SU-DHL-6 (cell line): ENCODE measurements around the gene NTN4.

Experiments used
- H2AFZ ChIP-seq: fragments of 200-600 bp; sonication (generic); 2 replicates; pipeline ENCODE4 v1.6.1; 2014; ENCODE audit warnings: low read depth, mild to moderate bottlenecking, moderate library complexity, mixed read lengths, antibody characterized with exemption, low read length; ENCODE audit not compliant: severe bottlenecking
- H3F3A ChIP-seq: fragments of 200-600 bp; shearing (Covaris generic); 2 replicates; pipeline ENCODE4 v1.6.0; 2016; ENCODE audit warnings: antibody characterized with exemption, mild to moderate bottlenecking; ENCODE audit not compliant: insufficient read depth
- H3K27ac ChIP-seq: fragments of 200-600 bp; sonication (generic); 2 replicates; pipeline ENCODE4 v1.5.1; 2016; ENCODE audit warnings: low read depth, mild to moderate bottlenecking, low read length, moderate library complexity, mixed read lengths
- H3K27me3 ChIP-seq: fragments of 200-600 bp; sonication (generic), shearing (Covaris generic); 2 replicates; pipeline ENCODE4 v1.6.0; 2014; ENCODE audit warnings: mild to moderate bottlenecking, low read length
- H3K36me3 ChIP-seq: fragments of 200-600 bp; sonication (generic); 2 replicates; pipeline ENCODE4 v1.6.1; 2014; ENCODE audit warnings: mild to moderate bottlenecking, low read length, mixed read lengths
- H3K4me2 ChIP-seq: fragments of 300-600, 200-600 bp; shearing (Covaris generic), sonication (generic); 2 replicates; pipeline ENCODE4 v1.6.0; 2014; ENCODE audit warnings: low read length, low read depth, mild to moderate bottlenecking; ENCODE audit not compliant: poor library complexity, severe bottlenecking
- H3K4me3 ChIP-seq: fragments of 200-600 bp; sonication (generic); 2 replicates; pipeline ENCODE4 v1.5.1; 2014; ENCODE audit warnings: antibody characterized with exemption, low read length, mild to moderate bottlenecking, mixed read lengths; ENCODE audit not compliant: insufficient read depth, poor library complexity, severe bottlenecking
- H3K79me2 ChIP-seq: fragments of 200-600 bp; sonication (generic); 2 replicates; pipeline ENCODE4 v1.6.1; 2014; ENCODE audit warnings: mild to moderate bottlenecking, low read length, moderate library complexity; ENCODE audit not compliant: insufficient read depth
- H3K9ac ChIP-seq: fragments of 200-600 bp; sonication (generic); 2 replicates; pipeline ENCODE4 v1.7.0; 2014; ENCODE audit warnings: mild to moderate bottlenecking, low read length
- H3K9me2 ChIP-seq: fragments of 200-600 bp; sonication (generic); replicated peaks from 2 replicates; pipeline ENCODE4 v1.6.1; 2014; ENCODE audit warnings: low read length; ENCODE audit not compliant: insufficient read depth
- H3K9me3 ChIP-seq: fragments of 200-600 bp; sonication (generic); 2 replicates; pipeline ENCODE4 v1.6.1; 2014; ENCODE audit warnings: low read length, mixed read lengths; ENCODE audit not compliant: insufficient read depth
- H4K20me1 ChIP-seq: fragments of 200-600 bp; sonication (generic); 2 replicates; pipeline ENCODE4 v1.6.1; 2014; ENCODE audit warnings: low read depth, mild to moderate bottlenecking, antibody characterized with exemption, low read length, moderate library complexity, mixed read lengths
- EZH2phosphoT487 ChIP-seq: fragments of 200-600 bp; sonication (generic), shearing (Covaris generic); conservative IDR thresholded peaks from 2 replicates; pipeline ENCODE4 v1.6.1; 2018; ENCODE audit warnings: mild to moderate bottlenecking, antibody characterized with exemption, low read length, moderate library complexity, mixed read lengths
- TF ChIP-seq, protein P1 (sequence below): fragments of 200-600 bp; sonication (generic); IDR thresholded peaks from one replicate; pipeline ENCODE4 v1.5.1; 2017; ENCODE audit warnings: antibody characterized with exemption, mild to moderate bottlenecking, low read length, moderate library complexity; ENCODE audit not compliant: insufficient read depth, poor library complexity, severe bottlenecking

Gene NTN4

DNA sequence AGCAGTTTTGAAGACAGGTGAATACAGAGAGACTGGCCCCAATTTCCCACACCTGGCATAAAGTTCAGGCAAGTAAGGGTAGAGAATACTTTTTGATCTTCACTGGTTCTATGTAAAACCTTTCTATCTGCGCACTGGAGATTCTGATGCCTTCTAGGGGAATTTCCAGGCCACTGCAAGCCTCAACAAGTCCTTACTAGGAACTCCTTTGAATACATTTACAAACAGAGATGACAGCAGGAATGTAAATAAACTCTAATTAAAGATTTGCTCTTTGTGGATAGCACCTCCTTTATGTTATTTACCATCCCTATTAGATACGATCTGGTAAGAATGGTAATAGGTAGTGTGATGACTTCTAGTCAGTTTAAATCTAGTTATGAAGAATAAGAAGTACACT is 69.2 kb downstream of the NTN4 start:
- H2AFZ ChIP-seq, result no peak overlapping the region
- H3K27me3 ChIP-seq, result no peaks in the 10 kb centered on the region
- H3K79me2 ChIP-seq, result no peaks in the 10 kb centered on the region
- H3F3A ChIP-seq, result no peaks in the 10 kb centered on the region
- H3K9me3 ChIP-seq, result no peaks in the 10 kb centered on the region
- no peaks in the 10 kb centered on the region for H3K36me3 ChIP-seq
- no peak overlapping the region for H3K9ac ChIP-seq
- H4K20me1 ChIP-seq, result no peaks in the 10 kb centered on the region
- H3K4me2 ChIP-seq, result no peak overlapping the region
- TF ChIP-seq EZH2phosphoT487, result no peak
- TF ChIP-seq, protein P1, sequence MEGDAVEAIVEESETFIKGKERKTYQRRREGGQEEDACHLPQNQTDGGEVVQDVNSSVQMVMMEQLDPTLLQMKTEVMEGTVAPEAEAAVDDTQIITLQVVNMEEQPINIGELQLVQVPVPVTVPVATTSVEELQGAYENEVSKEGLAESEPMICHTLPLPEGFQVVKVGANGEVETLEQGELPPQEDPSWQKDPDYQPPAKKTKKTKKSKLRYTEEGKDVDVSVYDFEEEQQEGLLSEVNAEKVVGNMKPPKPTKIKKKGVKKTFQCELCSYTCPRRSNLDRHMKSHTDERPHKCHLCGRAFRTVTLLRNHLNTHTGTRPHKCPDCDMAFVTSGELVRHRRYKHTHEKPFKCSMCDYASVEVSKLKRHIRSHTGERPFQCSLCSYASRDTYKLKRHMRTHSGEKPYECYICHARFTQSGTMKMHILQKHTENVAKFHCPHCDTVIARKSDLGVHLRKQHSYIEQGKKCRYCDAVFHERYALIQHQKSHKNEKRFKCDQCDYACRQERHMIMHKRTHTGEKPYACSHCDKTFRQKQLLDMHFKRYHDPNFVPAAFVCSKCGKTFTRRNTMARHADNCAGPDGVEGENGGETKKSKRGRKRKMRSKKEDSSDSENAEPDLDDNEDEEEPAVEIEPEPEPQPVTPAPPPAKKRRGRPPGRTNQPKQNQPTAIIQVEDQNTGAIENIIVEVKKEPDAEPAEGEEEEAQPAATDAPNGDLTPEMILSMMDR, result no peak
- H3K4me3 ChIP-seq, result no peak overlapping the region
- no peaks in the 10 kb centered on the region for H3K9me2 ChIP-seq
- no peak overlapping the region for H3K27ac ChIP-seq

DNA sequence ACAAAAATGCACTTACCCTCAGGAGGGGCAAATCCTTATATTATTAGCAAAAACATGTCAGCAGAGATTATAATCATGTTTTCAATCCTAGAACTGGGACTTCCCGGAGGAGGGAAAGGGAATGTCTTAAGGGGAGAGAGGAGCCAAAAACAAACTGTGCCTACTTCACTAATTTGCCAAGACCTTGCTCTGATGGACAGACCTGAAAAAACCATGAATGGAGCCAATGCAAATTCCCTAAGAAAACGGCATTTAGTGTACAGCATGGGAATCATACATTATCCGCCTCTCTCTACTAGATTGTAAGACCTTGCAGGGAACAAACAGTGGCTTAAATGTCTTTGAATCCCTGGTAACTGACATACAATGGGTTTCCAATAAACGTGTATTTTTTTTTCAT is 70.4 kb downstream of the NTN4 start:
- H3K4me3 ChIP-seq, result no peak overlapping the region
- no peaks in the 10 kb centered on the region for H3F3A ChIP-seq
- no peak overlapping the region for H3K27ac ChIP-seq
- TF ChIP-seq, protein P1, result no peak
- no peak for TF ChIP-seq EZH2phosphoT487
- H2AFZ ChIP-seq, result no peak overlapping the region
- no peak overlapping the region for H3K4me2 ChIP-seq
- H3K36me3 ChIP-seq, result no peaks in the 10 kb centered on the region
- no peaks in the 10 kb centered on the region for H3K9me3 ChIP-seq
- H3K9me2 ChIP-seq, result no peaks in the 10 kb centered on the region
- H3K79me2 ChIP-seq, result no peaks in the 10 kb centered on the region
- no peaks in the 10 kb centered on the region for H4K20me1 ChIP-seq
- no peak overlapping the region for H3K9ac ChIP-seq
- no peaks in the 10 kb centered on the region for H3K27me3 ChIP-seq

DNA sequence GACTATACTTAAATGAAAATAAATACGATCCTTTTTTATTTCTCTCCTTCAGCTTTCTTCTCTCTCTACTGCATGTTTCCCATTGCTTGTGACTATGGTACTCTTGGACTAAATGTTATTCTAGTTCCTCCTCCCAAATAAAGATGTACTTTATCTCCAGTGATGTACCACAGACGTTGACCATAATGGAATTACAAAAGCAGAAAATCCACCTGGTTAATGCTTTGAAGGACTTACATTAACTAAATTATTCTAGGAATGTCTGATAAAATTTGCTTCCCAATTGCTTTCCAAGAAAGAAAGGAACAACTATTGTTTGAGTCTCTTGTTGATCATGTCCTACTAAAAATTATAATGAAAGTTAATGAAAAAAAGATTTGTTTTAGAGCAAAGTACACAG is 71.8 kb downstream of the NTN4 start:
- no peak overlapping the region for H2AFZ ChIP-seq
- no peaks in the 10 kb centered on the region for H3K36me3 ChIP-seq
- no peak overlapping the region for H3K27ac ChIP-seq
- no peak overlapping the region for H3K4me3 ChIP-seq
- no peaks in the 10 kb centered on the region for H3K79me2 ChIP-seq
- H3K9me3 ChIP-seq, result no peaks in the 10 kb centered on the region
- no peak for TF ChIP-seq EZH2phosphoT487
- H3K9me2 ChIP-seq, result no peaks in the 10 kb centered on the region
- no peak overlapping the region for H3K9ac ChIP-seq
- H3F3A ChIP-seq, result no peaks in the 10 kb centered on the region
- H3K27me3 ChIP-seq, result no peaks in the 10 kb centered on the region
- H4K20me1 ChIP-seq, result no peaks in the 10 kb centered on the region
- no peak overlapping the region for H3K4me2 ChIP-seq

DNA sequence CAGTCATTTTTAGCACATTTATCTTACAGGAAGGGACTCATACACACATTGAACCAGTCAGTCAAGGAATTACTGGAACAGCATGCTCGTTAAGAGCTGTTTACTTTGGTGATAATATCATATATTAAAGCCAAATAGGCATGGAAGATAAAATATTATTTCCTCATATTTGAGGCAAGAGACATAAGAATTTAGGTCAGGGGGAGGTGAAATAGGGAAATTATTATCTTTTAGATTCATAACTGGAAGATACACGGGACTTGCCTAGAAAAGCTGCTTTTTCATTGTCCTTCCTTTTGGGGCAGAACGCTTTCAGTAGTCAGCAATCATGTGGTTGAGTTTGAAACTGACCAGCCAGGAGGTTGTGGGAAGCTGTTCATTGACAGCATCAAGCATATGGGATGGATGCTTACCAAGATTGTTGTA is 72.5 kb downstream of the NTN4 start:
- H3K27me3 ChIP-seq, result no peaks in the 10 kb centered on the region
- no peaks in the 10 kb centered on the region for H3K36me3 ChIP-seq
- H3K27ac ChIP-seq, result no peak overlapping the region
- H3K4me2 ChIP-seq, result no peak overlapping the region
- no peaks in the 10 kb centered on the region for H3K79me2 ChIP-seq
- no peak overlapping the region for H3K9ac ChIP-seq
- no peak overlapping the region for H2AFZ ChIP-seq
- H3F3A ChIP-seq, result no peaks in the 10 kb centered on the region
- no peaks in the 10 kb centered on the region for H3K9me2 ChIP-seq
- TF ChIP-seq, protein P1, result no peak
- TF ChIP-seq EZH2phosphoT487, result no peak
- H4K20me1 ChIP-seq, result no peaks in the 10 kb centered on the region
- no peaks in the 10 kb centered on the region for H3K9me3 ChIP-seq
- no peak overlapping the region for H3K4me3 ChIP-seq
